DND-41 (cell line): ENCODE results near the gene LYPD6B.

ENCODE experiments used
- ATAC-seq: fragments of 200-7000 bp; cut with Tn5 transposase; 3 replicates; pipeline ENCODE4 v1.9.1; 2021; ENCODE audit warnings: low read depth; ENCODE audit not compliant: insufficient read depth
- DNase-seq: peaks from one replicate; pipeline ENCODE4 v3.0.0-alpha.2; 2020
- H2AFZ ChIP-seq: 2 replicates; pipeline ENCODE4 v1.6.0; 2012; ENCODE audit warnings: low read depth, low read length
- H3K27ac ChIP-seq: 2 replicates; pipeline ENCODE4 v1.5.1; 2012; ENCODE audit warnings: low read length, inconsistent platforms
- H3K27me3 ChIP-seq: fragments of 200-600 bp; sonication (generic); 2 replicates; pipeline ENCODE4 v1.6.0; 2012; ENCODE audit warnings: low read length, mild to moderate bottlenecking, inconsistent platforms; ENCODE audit not compliant: insufficient read depth, poor library complexity
- H3K36me3 ChIP-seq: 2 replicates; pipeline ENCODE4 v1.5.1; 2012; ENCODE audit warnings: low read length, inconsistent platforms; ENCODE audit not compliant: insufficient read depth
- H3K4me1 ChIP-seq: 2 replicates; pipeline ENCODE4 v1.5.1; 2012; ENCODE audit warnings: mild to moderate bottlenecking, low read length; ENCODE audit not compliant: insufficient read depth
- H3K4me2 ChIP-seq: 2 replicates; pipeline ENCODE4 v1.6.0; 2012; ENCODE audit warnings: mild to moderate bottlenecking, moderate library complexity, low read length, inconsistent platforms; ENCODE audit not compliant: insufficient read depth
- H3K4me3 ChIP-seq, 2 experiments: fragments of 200-600 bp in 1 of 2; shearing (Covaris generic) in 1 of 2; 2 replicates each; pipeline ENCODE4 v1.5.1; 2012 to 2016; ENCODE audit warnings: inconsistent platforms in 2 of 2, low read length in 2 of 2, mild to moderate bottlenecking in 2 of 2, low read depth in 1 of 2, moderate library complexity in 1 of 2
- H3K79me2 ChIP-seq: 2 replicates; pipeline ENCODE4 v1.6.0; 2012; ENCODE audit warnings: low read length, inconsistent platforms; ENCODE audit not compliant: insufficient read depth
- H3K9ac ChIP-seq: 2 replicates; pipeline ENCODE4 v1.6.0; 2012; ENCODE audit warnings: low read depth, mild to moderate bottlenecking, inconsistent platforms, low read length, moderate library complexity
- H3K9me3 ChIP-seq: 2 replicates; pipeline ENCODE4 v1.5.1; 2012; ENCODE audit warnings: low read length, moderate library complexity, mild to moderate bottlenecking, inconsistent platforms; ENCODE audit not compliant: insufficient read depth, severe bottlenecking
- H4K20me1 ChIP-seq: 2 replicates; pipeline ENCODE4 v1.6.0; 2012; ENCODE audit warnings: low read length; ENCODE audit not compliant: insufficient read depth
- CTCF ChIP-seq: IDR thresholded peaks from 2 replicates; pipeline ENCODE4 v1.5.1; 2012; ENCODE audit warnings: borderline replicate concordance, low read length, moderate library complexity, mild to moderate bottlenecking; ENCODE audit not compliant: poor library complexity, severe bottlenecking; ENCODE audit errors: extremely low read depth
- EZH2 ChIP-seq: IDR thresholded peaks from 3 replicates; pipeline ENCODE4 v1.6.1; 2012; ENCODE audit warnings: borderline replicate concordance, low read depth, mild to moderate bottlenecking, moderate library complexity, low read length, inconsistent platforms; ENCODE audit not compliant: severe bottlenecking

Gene LYPD6B

DNA sequence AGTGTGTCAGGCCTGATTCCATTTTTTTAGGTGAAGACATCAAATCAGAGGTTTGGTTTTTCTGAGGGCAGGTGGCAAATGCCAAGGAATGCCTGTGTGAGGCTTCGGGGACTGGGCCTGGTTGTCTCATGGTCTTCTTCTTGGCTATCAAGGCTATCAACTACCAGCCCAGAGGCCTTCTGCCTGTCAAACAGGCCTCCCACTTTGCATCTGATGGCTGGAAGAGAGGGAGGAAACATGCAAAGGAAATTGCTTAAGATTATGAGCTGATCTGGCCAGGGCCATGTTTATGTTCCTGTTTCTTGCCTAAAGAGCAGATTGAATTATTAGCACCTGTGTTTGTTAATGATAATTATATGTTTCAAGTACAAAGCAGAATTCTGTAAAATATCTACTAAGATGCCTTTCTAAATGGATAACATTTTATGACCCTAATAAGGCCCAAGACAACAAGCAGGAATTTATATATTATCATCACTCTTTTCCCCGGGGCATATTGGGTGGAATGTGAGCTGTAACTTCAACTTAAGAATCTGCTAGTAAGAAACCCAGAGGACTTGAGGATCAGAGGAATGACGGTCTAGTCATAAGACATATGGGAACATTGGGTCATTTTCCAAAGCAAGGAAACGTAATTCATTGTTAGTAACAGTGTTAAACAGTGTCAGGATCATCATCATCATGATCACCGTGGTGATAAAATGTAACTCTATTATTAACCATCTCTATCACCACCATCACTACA is 123.2 kb downstream of the LYPD6B start:
- H3K27me3 ChIP-seq = peaks cover 7% of the 10 kb centered on the region
- DNase-seq = no peak

GRCh38 chr2:149164296-149164695 is 125.8 kb downstream of the LYPD6B start:
- no peak overlapping the region for H3K4me3 ChIP-seq
- H3K79me2 ChIP-seq = no peaks in the 10 kb centered on the region
- H3K27ac ChIP-seq = no peak overlapping the region
- no peaks in the 10 kb centered on the region for H3K36me3 ChIP-seq
- no peak for ATAC-seq
- peaks cover 23% of the 10 kb centered on the region for H3K4me1 ChIP-seq
- no peak overlapping the region for H2AFZ ChIP-seq
- no peak for DNase-seq
- no peak overlapping the region for H3K4me2 ChIP-seq
- no peak for TF ChIP-seq EZH2
- TF ChIP-seq CTCF = no peak
- H3K27me3 ChIP-seq = peaks cover 7% of the 10 kb centered on the region
- H4K20me1 ChIP-seq = no peaks in the 10 kb centered on the region
- no peaks in the 10 kb centered on the region for H3K9me3 ChIP-seq
- no peak overlapping the region for H3K9ac ChIP-seq

More for the DNA sequence above, 123.2 kb downstream of the LYPD6B start:
- no peaks in the 10 kb centered on the region for H3K36me3 ChIP-seq
- no peak overlapping the region for H3K27ac ChIP-seq
- H4K20me1 ChIP-seq = no peaks in the 10 kb centered on the region
- TF ChIP-seq EZH2 (no peak), CTCF (no peak)
- ATAC-seq = no peak
- H2AFZ ChIP-seq = no peak overlapping the region
- no peaks in the 10 kb centered on the region for H3K79me2 ChIP-seq
- no peaks in the 10 kb centered on the region for H3K9me3 ChIP-seq
- H3K4me1 ChIP-seq = peaks cover 2% of the 10 kb centered on the region; the same call in 1 of the 2 replicates
- H3K9ac ChIP-seq = no peak overlapping the region
- no peak overlapping the region for H3K4me2 ChIP-seq
- no peak overlapping the region for H3K4me3 ChIP-seq

GRCh38 chr2:149164827-149165226 is 126.3 kb downstream of the LYPD6B start:
- no peak overlapping the region for H2AFZ ChIP-seq
- no peak overlapping the region for H3K27ac ChIP-seq
- DNase-seq = no peak
- peaks cover 23% of the 10 kb centered on the region for H3K4me1 ChIP-seq
- H3K9me3 ChIP-seq = no peaks in the 10 kb centered on the region
- H4K20me1 ChIP-seq = no peaks in the 10 kb centered on the region
- H3K36me3 ChIP-seq = no peaks in the 10 kb centered on the region
- H3K9ac ChIP-seq = no peak overlapping the region
- TF ChIP-seq CTCF = no peak
- TF ChIP-seq EZH2 = no peak
- peaks cover 7% of the 10 kb centered on the region for H3K27me3 ChIP-seq
- no peak for ATAC-seq
- H3K79me2 ChIP-seq = no peaks in the 10 kb centered on the region
- no peak overlapping the region for H3K4me2 ChIP-seq
- no peak overlapping the region for H3K4me3 ChIP-seq
